ENCODE results near the gene ANTXR1. TPM values are rescaled to one million over a fixed set of nuclear protein-coding genes. Genes with fewer than 3 reads are reported as not detected.

ANTXR1 gene
- total RNA-seq, 1 experiment from 2014 or later: 30.8 TPM

GRCh38 chr2:69031466-69031865 is 18.5 kb downstream of the ANTXR1 start:
- peaks cover 30% of the 10 kb centered on the region for H3K4me1 ChIP-seq (replicated peaks)
- H3K27me3 ChIP-seq (replicated peaks): no peaks in the 10 kb centered on the region
- peak overlapping the region; percentile 26; the same call in 1 of the 2 replicates for H3K27ac ChIP-seq
- H3K36me3 ChIP-seq: no peaks in the 10 kb centered on the region; the same call in 1 of the 2 replicates
- DNase-seq (ENCODE audit: low read depth in 1 of 2, low spot score in 2 of 2): no peak
- H3K4me3 ChIP-seq: no peak overlapping the region
- no peaks in the 10 kb centered on the region for H3K9me3 ChIP-seq (replicated peaks)

- peak overlapping the region; percentile 26 for H3K27ac ChIP-seq
- H3K9me3 ChIP-seq (replicated peaks): no peaks in the 10 kb centered on the region
- no peak overlapping the region for H3K4me3 ChIP-seq
- H3K36me3 ChIP-seq: no peaks in the 10 kb centered on the region
- peak; percentile 54 to 59 for DNase-seq (ENCODE audit: low read depth in 1 of 2, low spot score in 2 of 2)
- H3K27me3 ChIP-seq (replicated peaks): no peaks in the 10 kb centered on the region
- peaks cover 30% of the 10 kb centered on the region for H3K4me1 ChIP-seq (replicated peaks)
Measured at GRCh38 chr2:69032336-69032735, 19.4 kb downstream of the ANTXR1 start.

GRCh38 chr2:69033461-69034095 is 20.6 kb downstream of the ANTXR1 start:
- Histone ChIP-seq H3K9me3 (replicated peaks) (no peaks in the 10 kb centered on the region), H3K4me3 (no peak overlapping the region), H3K27me3 (replicated peaks) (no peaks in the 10 kb centered on the region), H3K4me1 (replicated peaks) (peaks cover 30% of the 10 kb centered on the region), H3K27ac (no peak overlapping the region), H3K36me3 (no peaks in the 10 kb centered on the region)
- DNase-seq (ENCODE audit: low read depth in 1 of 2, low spot score in 2 of 2): no peak

GRCh38 chr2:69034122-69034521 is 21.1 kb downstream of the ANTXR1 start:
- H3K27ac ChIP-seq: no peak overlapping the region
- H3K4me3 ChIP-seq: no peak overlapping the region
- peaks cover 30% of the 10 kb centered on the region for H3K4me1 ChIP-seq (replicated peaks)
- no peaks in the 10 kb centered on the region for H3K27me3 ChIP-seq (replicated peaks)
- DNase-seq (ENCODE audit: low read depth in 1 of 2, low spot score in 2 of 2): no peak
- no peaks in the 10 kb centered on the region for H3K36me3 ChIP-seq
- H3K9me3 ChIP-seq (replicated peaks): no peaks in the 10 kb centered on the region

- Histone ChIP-seq H3K9me3 (replicated peaks) (no peaks in the 10 kb centered on the region), H3K4me1 (replicated peaks) (peaks cover 30% of the 10 kb centered on the region), H3K4me3 (no peak overlapping the region), H3K36me3 (no peaks in the 10 kb centered on the region), H3K27me3 (replicated peaks) (no peaks in the 10 kb centered on the region), H3K27ac (no peak overlapping the region)
- no peak for DNase-seq (ENCODE audit: low read depth in 1 of 2, low spot score in 2 of 2)
Measured at GRCh38 chr2:69034845-69035244, 21.9 kb downstream of the ANTXR1 start.

- H3K4me3 ChIP-seq: no peak overlapping the region
- H3K9me3 ChIP-seq (replicated peaks): no peaks in the 10 kb centered on the region
- no peak for DNase-seq (ENCODE audit: low read depth in 1 of 2, low spot score in 2 of 2)
- H3K36me3 ChIP-seq: peaks cover 18% of the 10 kb centered on the region
- H3K4me1 ChIP-seq (replicated peaks): peaks cover 22% of the 10 kb centered on the region
- no peak overlapping the region for H3K27ac ChIP-seq
- H3K27me3 ChIP-seq (replicated peaks): no peaks in the 10 kb centered on the region
Measured at GRCh38 chr2:69036926-69037325, 23.9 kb downstream of the ANTXR1 start.

GRCh38 chr2:69041214-69041613 is 28.2 kb downstream of the ANTXR1 start:
- Histone ChIP-seq H3K9me3 (replicated peaks) (no peaks in the 10 kb centered on the region), H3K27ac (no peak overlapping the region), H3K36me3 (peaks cover 44% of the 10 kb centered on the region), H3K27me3 (replicated peaks) (no peaks in the 10 kb centered on the region), H3K4me1 (replicated peaks) (peaks cover 7% of the 10 kb centered on the region), H3K4me3 (no peak overlapping the region)
- no peak for DNase-seq (ENCODE audit: low read depth in 1 of 2, low spot score in 2 of 2)

GRCh38 chr2:69043736-69044400 is 30.9 kb downstream of the ANTXR1 start:
- no peak overlapping the region for H3K4me3 ChIP-seq
- no peaks in the 10 kb centered on the region for H3K27me3 ChIP-seq (replicated peaks)
- H3K27ac ChIP-seq: no peak overlapping the region
- peaks cover 51% of the 10 kb centered on the region for H3K36me3 ChIP-seq
- H3K4me1 ChIP-seq (replicated peaks): peaks cover 15% of the 10 kb centered on the region
- H3K9me3 ChIP-seq (replicated peaks): no peaks in the 10 kb centered on the region
- DNase-seq (ENCODE audit: low read depth in 1 of 2, low spot score in 2 of 2): no peak

- Histone ChIP-seq H3K27ac (peak overlapping the region; percentile 48), H3K9me3 (replicated peaks) (no peaks in the 10 kb centered on the region), H3K4me1 (replicated peaks) (peaks cover 15% of the 10 kb centered on the region), H3K27me3 (replicated peaks) (no peaks in the 10 kb centered on the region), H3K36me3 (peaks cover 39% of the 10 kb centered on the region), H3K4me3 (no peak overlapping the region)
- DNase-seq (ENCODE audit: low read depth in 1 of 2, low spot score in 2 of 2): peak; percentile 49 to 81
Measured at GRCh38 chr2:69046221-69046662, 33.3 kb downstream of the ANTXR1 start.

GRCh38 chr2:69047625-69048145 is 34.7 kb downstream of the ANTXR1 start:
- Histone ChIP-seq H3K9me3 (replicated peaks) (no peaks in the 10 kb centered on the region), H3K36me3 (peaks cover 29% of the 10 kb centered on the region), H3K27me3 (replicated peaks) (no peaks in the 10 kb centered on the region), H3K27ac (no peak overlapping the region), H3K4me3 (no peak overlapping the region), H3K4me1 (replicated peaks) (peaks cover 15% of the 10 kb centered on the region)
- DNase-seq (ENCODE audit: low read depth in 1 of 2, low spot score in 2 of 2): no peak

GRCh38 chr2:69050802-69051201 is 37.8 kb downstream of the ANTXR1 start:
- Histone ChIP-seq H3K36me3 (peaks cover 7% of the 10 kb centered on the region), H3K27me3 (replicated peaks) (no peaks in the 10 kb centered on the region), H3K9me3 (replicated peaks) (no peaks in the 10 kb centered on the region), H3K4me1 (replicated peaks) (peaks cover 13% of the 10 kb centered on the region), H3K27ac (no peak overlapping the region), H3K4me3 (no peak overlapping the region)
- DNase-seq (ENCODE audit: low read depth in 1 of 2, low spot score in 2 of 2): no peak

- Histone ChIP-seq H3K9me3 (replicated peaks) (peaks cover 4% of the 10 kb centered on the region; the same call in 1 of the 2 replicates), H3K27me3 (replicated peaks) (no peaks in the 10 kb centered on the region), H3K4me3 (no peak overlapping the region), H3K27ac (no peak overlapping the region), H3K36me3 (peaks cover 11% of the 10 kb centered on the region), H3K4me1 (replicated peaks) (no peaks in the 10 kb centered on the region)
- DNase-seq (ENCODE audit: low read depth in 1 of 2, low spot score in 2 of 2): no peak
Measured at GRCh38 chr2:69053416-69053965, 40.5 kb downstream of the ANTXR1 start.

- peaks cover 15% of the 10 kb centered on the region for H3K36me3 ChIP-seq
- H3K4me1 ChIP-seq (replicated peaks): no peaks in the 10 kb centered on the region
- no peaks in the 10 kb centered on the region for H3K27me3 ChIP-seq (replicated peaks)
- H3K9me3 ChIP-seq (replicated peaks): peaks cover 4% of the 10 kb centered on the region; the same call in 1 of the 2 replicates
- H3K27ac ChIP-seq: no peak overlapping the region
- no peak for DNase-seq (ENCODE audit: low read depth in 1 of 2, low spot score in 2 of 2)
- H3K4me3 ChIP-seq: no peak overlapping the region
Measured at GRCh38 chr2:69054431-69054830, 41.5 kb downstream of the ANTXR1 start.
